WTC11 (cell line): ENCODE measurements around the gene CRTAP. TPM values are rescaled to one million over a fixed set of nuclear protein-coding genes. Genes with fewer than 3 reads are reported as not detected.

ENCODE experiments used
- ATAC-seq: fragments of 200-7000 bp; cut with Tn5 transposase; 2 replicates; pipeline ENCODE4 v1.10.0; 2021; ENCODE audit warnings: mild to moderate bottlenecking, moderate library complexity
- CTCF ChIA-PET: fragments of 300-600 bp; sonication (Branson Sonifier 250); formaldehyde crosslinking; loops from one replicate; lab custom pipeline; 2021; ENCODE audit warnings: antibody characterized with exemption; lab: Charles Lee
- POLR2A ChIA-PET: fragments of 350-600 bp; sonication (Branson Sonifier 250); formaldehyde crosslinking; loops from one replicate; lab custom pipeline; 2021; ENCODE audit warnings: antibody characterized with exemption; lab: Charles Lee
- DNase-seq: peaks from one replicate; pipeline ENCODE4 v3.0.0; 2021; ENCODE audit warnings: low spot score
- H3K27ac Mint-ChIP-seq: 2 replicates; pipeline ENCODE4 v1.8.0; 2021; ENCODE audit warnings: mixed read lengths
- H3K27me3 Mint-ChIP-seq: 2 replicates; pipeline ENCODE4 v1.8.0; 2021; ENCODE audit warnings: low read depth, mild to moderate bottlenecking, moderate library complexity, mixed read lengths
- H3K36me3 Mint-ChIP-seq: 2 replicates; pipeline ENCODE4 v1.8.0; 2021; ENCODE audit warnings: mixed read lengths
- H3K4me1 Mint-ChIP-seq: 2 replicates; pipeline ENCODE4 v1.8.0; 2022; ENCODE audit warnings: mixed read lengths
- H3K4me3 Mint-ChIP-seq: 2 replicates; pipeline ENCODE4 v1.8.0; 2021; ENCODE audit warnings: mild to moderate bottlenecking, moderate library complexity, mixed read lengths
- H3K9me3 Mint-ChIP-seq: 2 replicates; pipeline ENCODE4 v1.8.0; 2021; ENCODE audit warnings: mixed read lengths
- ATF2 ChIP-seq: sonication (generic); formaldehyde crosslinking; IDR thresholded peaks from 2 replicates; pipeline ENCODE4 v1.8.1; 2022; ENCODE audit warnings: low read depth, missing genetic modification reagents, borderline replicate concordance
- CDX4 ChIP-seq: fragments of 250-450 bp; sonication (Bioruptor Pico); IDR thresholded peaks from 2 replicates; pipeline ENCODE4 v1.9.0; 2021; ENCODE audit warnings: moderate library complexity, mild to moderate bottlenecking, inconsistent platforms, borderline replicate concordance
- FOXJ3 ChIP-seq: sonication (generic); formaldehyde crosslinking; IDR thresholded peaks from 2 replicates; pipeline ENCODE4 v1.9.0; 2021; ENCODE audit warnings: missing genetic modification reagents, mild to moderate bottlenecking, borderline replicate concordance
- FOXP1 ChIP-seq: sonication (generic); formaldehyde crosslinking; IDR thresholded peaks from 2 replicates; pipeline ENCODE4 v1.8.0; 2022; ENCODE audit warnings: missing genetic modification reagents, mild to moderate bottlenecking, moderate library complexity, borderline replicate concordance
- GTF2I ChIP-seq: fragments of 250-450 bp; sonication (Bioruptor Pico); conservative IDR thresholded peaks from 2 replicates; pipeline ENCODE4 v1.4.0; 2021; ENCODE audit warnings: mild to moderate bottlenecking
- HMGXB4 ChIP-seq: sonication (generic); formaldehyde crosslinking; IDR thresholded peaks from 2 replicates; pipeline ENCODE4 v1.8.1; 2023; ENCODE audit warnings: mild to moderate bottlenecking, moderate library complexity, missing genetic modification reagents
- JAZF1 ChIP-seq: fragments of 250-450 bp; sonication (Bioruptor Pico); IDR thresholded peaks from 2 replicates; pipeline ENCODE4 v1.9.0; 2021; ENCODE audit warnings: moderate library complexity, mild to moderate bottlenecking, inconsistent platforms
- MLX ChIP-seq: sonication (generic); formaldehyde crosslinking; IDR thresholded peaks from 2 replicates; pipeline ENCODE4 v1.8.1; 2023; ENCODE audit warnings: mild to moderate bottlenecking, missing genetic modification reagents, moderate library complexity
- NFE2L1 ChIP-seq: sonication (generic); formaldehyde crosslinking; IDR thresholded peaks from 2 replicates; pipeline ENCODE4 v1.8.1; 2023; ENCODE audit warnings: missing genetic modification reagents
- NR2C2 ChIP-seq: sonication (generic); formaldehyde crosslinking; IDR thresholded peaks from 2 replicates; pipeline ENCODE4 v1.8.0; 2022; ENCODE audit warnings: mild to moderate bottlenecking, missing genetic modification reagents
- NR3C1 ChIP-seq: sonication (generic); formaldehyde crosslinking; conservative IDR thresholded peaks from 2 replicates; pipeline ENCODE4 v1.8.1; 2023; ENCODE audit warnings: low read depth, mild to moderate bottlenecking, missing genetic modification reagents
- SMAD3 ChIP-seq: sonication (generic); formaldehyde crosslinking; IDR thresholded peaks from 2 replicates; pipeline ENCODE4 v1.8.0; 2022; ENCODE audit warnings: missing genetic modification reagents, mild to moderate bottlenecking, borderline replicate concordance
- SOX15 ChIP-seq: fragments of 250-450 bp; sonication (Bioruptor Pico); IDR thresholded peaks from 2 replicates; pipeline ENCODE4 v1.9.0; 2021; ENCODE audit warnings: mild to moderate bottlenecking
- TCF7 ChIP-seq: sonication (generic); formaldehyde crosslinking; IDR thresholded peaks from 2 replicates; pipeline ENCODE4 v1.8.0; 2022; ENCODE audit warnings: mild to moderate bottlenecking, low read depth, missing genetic modification reagents, moderate library complexity
- TEAD1 ChIP-seq: sonication (generic); formaldehyde crosslinking; IDR thresholded peaks from 2 replicates; pipeline ENCODE4 v1.8.0; 2022; ENCODE audit warnings: mild to moderate bottlenecking, missing genetic modification reagents
- TP53 ChIP-seq: sonication (generic); formaldehyde crosslinking; IDR thresholded peaks from 2 replicates; pipeline ENCODE4 v1.8.1; 2023; ENCODE audit warnings: mild to moderate bottlenecking, missing genetic modification reagents
- ZMAT4 ChIP-seq: fragments of 250-450 bp; sonication (Bioruptor Pico); IDR thresholded peaks from 2 replicates; pipeline ENCODE4 v1.9.0; 2021; ENCODE audit warnings: mild to moderate bottlenecking
- ZNF263 ChIP-seq: sonication (generic); formaldehyde crosslinking; IDR thresholded peaks from 2 replicates; pipeline ENCODE4 v1.8.1; 2022; ENCODE audit warnings: low read depth, mild to moderate bottlenecking, moderate library complexity, missing genetic modification reagents
- ZNF671 ChIP-seq: fragments of 250-450 bp; sonication (Bioruptor Pico); IDR thresholded peaks from 2 replicates; pipeline ENCODE4 v1.8.0; 2021; ENCODE audit warnings: mild to moderate bottlenecking
- total RNA-seq: library from RNA; stranded (reverse); gene quantifications from 3 replicates; pipeline ENCODE4 v1.2.3, GENCODE V29; 2021
- TF ChIP-seq, protein P1 (sequence below): sonication (generic); formaldehyde crosslinking; IDR thresholded peaks from 2 replicates; pipeline ENCODE4 v1.8.1; 2023; ENCODE audit warnings: mild to moderate bottlenecking, missing genetic modification reagents
- TF ChIP-seq, protein P2 (sequence below): sonication (generic); formaldehyde crosslinking; IDR thresholded peaks from 2 replicates; pipeline ENCODE4 v1.8.1; 2023; ENCODE audit warnings: mild to moderate bottlenecking, missing genetic modification reagents

The CRTAP gene
- total RNA-seq, 1 experiment from 2014 or later: 156 TPM

GRCh38 chr3:33099109-33099645, 14.6 kb upstream of the CRTAP start (continued):
- TF ChIP-seq, protein P1, sequence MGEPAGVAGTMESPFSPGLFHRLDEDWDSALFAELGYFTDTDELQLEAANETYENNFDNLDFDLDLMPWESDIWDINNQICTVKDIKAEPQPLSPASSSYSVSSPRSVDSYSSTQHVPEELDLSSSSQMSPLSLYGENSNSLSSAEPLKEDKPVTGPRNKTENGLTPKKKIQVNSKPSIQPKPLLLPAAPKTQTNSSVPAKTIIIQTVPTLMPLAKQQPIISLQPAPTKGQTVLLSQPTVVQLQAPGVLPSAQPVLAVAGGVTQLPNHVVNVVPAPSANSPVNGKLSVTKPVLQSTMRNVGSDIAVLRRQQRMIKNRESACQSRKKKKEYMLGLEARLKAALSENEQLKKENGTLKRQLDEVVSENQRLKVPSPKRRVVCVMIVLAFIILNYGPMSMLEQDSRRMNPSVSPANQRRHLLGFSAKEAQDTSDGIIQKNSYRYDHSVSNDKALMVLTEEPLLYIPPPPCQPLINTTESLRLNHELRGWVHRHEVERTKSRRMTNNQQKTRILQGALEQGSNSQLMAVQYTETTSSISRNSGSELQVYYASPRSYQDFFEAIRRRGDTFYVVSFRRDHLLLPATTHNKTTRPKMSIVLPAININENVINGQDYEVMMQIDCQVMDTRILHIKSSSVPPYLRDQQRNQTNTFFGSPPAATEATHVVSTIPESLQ (CRISPR knock-in tag): no peak
- TF ChIP-seq NR2C2: no peak
- TF ChIP-seq NFE2L1 (CRISPR knock-in tag): no peak
- no peak for TF ChIP-seq ATF2 (CRISPR knock-in tag)
- no peak for TF ChIP-seq SMAD3 (CRISPR knock-in tag)
- TF ChIP-seq ZNF263 (CRISPR knock-in tag): no peak
- no peak for TF ChIP-seq TCF7 (CRISPR knock-in tag)
- no peak for TF ChIP-seq TP53 (CRISPR knock-in tag)

DNA sequence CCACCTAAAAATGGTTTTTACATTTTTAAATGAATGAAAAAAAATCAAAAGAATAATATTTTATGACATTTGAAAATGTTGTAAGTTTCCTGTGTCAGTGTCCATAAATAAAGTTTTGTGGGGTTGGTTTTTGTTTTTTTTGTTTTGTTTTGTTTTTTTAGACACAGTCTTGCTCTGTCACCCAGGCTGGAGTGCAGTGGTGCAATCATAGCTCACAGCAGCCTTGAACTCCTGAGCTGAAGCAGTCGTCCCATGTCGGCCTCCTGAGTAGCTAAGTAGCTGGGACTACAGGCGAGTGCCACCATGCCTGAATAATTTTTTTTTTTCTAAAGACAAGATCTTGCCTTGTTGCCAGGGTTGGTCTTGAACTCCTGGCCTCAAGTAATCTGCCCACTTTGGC, 14.1 kb upstream of the CRTAP start:
- H3K27me3 Mint-ChIP-seq: peaks cover 10% of the 10 kb centered on the region
- DNase-seq (no peak), ATAC-seq (no peak)
- H3K27ac Mint-ChIP-seq: no peak overlapping the region
- TF ChIP-seq NR2C2: no peak
- no peak for TF ChIP-seq MLX (CRISPR knock-in tag)
- TF ChIP-seq CDX4 (CRISPR knock-in tag): no peak
- TF ChIP-seq HMGXB4 (CRISPR knock-in tag): no peak
- no peak for TF ChIP-seq NR3C1 (CRISPR knock-in tag)
- TF ChIP-seq GTF2I (CRISPR knock-in tag): no peak
- no peak for TF ChIP-seq FOXJ3 (CRISPR knock-in tag)
- no peak for TF ChIP-seq ZNF671
- no peak for TF ChIP-seq ZMAT4 (CRISPR knock-in tag)
- TF ChIP-seq JAZF1 (CRISPR knock-in tag): no peak
- TF ChIP-seq, protein P2, sequence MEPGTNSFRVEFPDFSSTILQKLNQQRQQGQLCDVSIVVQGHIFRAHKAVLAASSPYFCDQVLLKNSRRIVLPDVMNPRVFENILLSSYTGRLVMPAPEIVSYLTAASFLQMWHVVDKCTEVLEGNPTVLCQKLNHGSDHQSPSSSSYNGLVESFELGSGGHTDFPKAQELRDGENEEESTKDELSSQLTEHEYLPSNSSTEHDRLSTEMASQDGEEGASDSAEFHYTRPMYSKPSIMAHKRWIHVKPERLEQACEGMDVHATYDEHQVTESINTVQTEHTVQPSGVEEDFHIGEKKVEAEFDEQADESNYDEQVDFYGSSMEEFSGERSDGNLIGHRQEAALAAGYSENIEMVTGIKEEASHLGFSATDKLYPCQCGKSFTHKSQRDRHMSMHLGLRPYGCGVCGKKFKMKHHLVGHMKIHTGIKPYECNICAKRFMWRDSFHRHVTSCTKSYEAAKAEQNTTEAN (CRISPR knock-in tag): no peak
- no peak for TF ChIP-seq TEAD1 (CRISPR knock-in tag)
- no peak for TF ChIP-seq FOXP1 (CRISPR knock-in tag)
- no peak for TF ChIP-seq ZNF263 (CRISPR knock-in tag)
- TF ChIP-seq SOX15 (CRISPR knock-in tag): no peak
- POLR2A ChIA-PET: no interaction called here
- H3K36me3 Mint-ChIP-seq: no peaks in the 10 kb centered on the region
- H3K4me3 Mint-ChIP-seq: no peak overlapping the region
- H3K4me1 Mint-ChIP-seq: peaks cover 9% of the 10 kb centered on the region
- CTCF ChIA-PET: no interaction called here
- no peaks in the 10 kb centered on the region for H3K9me3 Mint-ChIP-seq
